ENCODE data around the gene APLP2.

APLP2 gene

DNA sequence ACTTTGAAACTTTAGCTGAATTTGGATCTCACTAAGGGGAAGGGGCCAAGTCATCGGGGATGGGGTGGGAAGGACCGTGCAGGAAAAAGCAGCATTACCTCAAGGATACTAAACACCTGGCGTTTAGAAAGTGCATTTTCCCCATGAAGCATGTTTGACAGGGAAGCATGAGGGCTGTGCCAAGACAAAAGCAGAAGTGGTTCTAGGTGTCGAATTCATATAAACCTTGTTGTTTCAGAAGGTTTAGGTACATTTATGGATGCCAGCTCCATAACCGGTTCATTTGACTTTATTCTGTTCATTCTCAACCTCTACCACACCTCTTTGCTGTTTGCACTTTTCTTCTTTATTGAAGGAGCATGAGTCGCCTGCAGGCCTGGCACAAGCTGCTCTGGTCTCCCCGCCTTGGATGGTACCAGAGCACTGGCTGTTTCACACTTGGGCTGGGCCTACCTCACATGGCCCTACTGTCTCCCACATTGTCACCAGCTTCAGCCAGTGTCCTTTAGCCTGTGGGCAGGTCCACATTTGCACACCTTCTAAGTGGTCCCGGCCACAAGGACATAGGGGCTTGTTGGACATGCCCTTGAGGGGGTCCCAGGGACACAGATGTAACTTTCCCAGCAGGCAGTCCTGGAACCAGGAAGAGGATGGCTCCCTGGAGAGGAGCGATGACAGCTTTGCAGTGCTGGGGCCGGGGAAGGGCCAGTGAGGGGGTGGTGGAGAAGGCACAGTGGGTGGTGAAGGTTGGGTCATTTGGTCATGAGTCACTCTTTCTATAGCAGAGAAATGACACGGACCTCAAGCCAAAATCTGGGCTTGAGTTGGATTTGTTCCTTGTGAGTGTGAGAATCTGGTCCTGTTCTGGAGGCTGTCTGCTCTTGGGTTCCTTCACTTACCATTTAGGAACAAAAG, 86.7 kb downstream of the APLP2 start:
- peak; percentile 44 to 56 for DNase-seq (ENCODE audit: low read depth in 2 of 2)
- no peak overlapping the region for H3K4me3 ChIP-seq (replicated peaks in 1 of 2; ENCODE audit: low read depth in 2 of 2, low read length in 2 of 2)
- TF ChIP-seq, protein P1, sequence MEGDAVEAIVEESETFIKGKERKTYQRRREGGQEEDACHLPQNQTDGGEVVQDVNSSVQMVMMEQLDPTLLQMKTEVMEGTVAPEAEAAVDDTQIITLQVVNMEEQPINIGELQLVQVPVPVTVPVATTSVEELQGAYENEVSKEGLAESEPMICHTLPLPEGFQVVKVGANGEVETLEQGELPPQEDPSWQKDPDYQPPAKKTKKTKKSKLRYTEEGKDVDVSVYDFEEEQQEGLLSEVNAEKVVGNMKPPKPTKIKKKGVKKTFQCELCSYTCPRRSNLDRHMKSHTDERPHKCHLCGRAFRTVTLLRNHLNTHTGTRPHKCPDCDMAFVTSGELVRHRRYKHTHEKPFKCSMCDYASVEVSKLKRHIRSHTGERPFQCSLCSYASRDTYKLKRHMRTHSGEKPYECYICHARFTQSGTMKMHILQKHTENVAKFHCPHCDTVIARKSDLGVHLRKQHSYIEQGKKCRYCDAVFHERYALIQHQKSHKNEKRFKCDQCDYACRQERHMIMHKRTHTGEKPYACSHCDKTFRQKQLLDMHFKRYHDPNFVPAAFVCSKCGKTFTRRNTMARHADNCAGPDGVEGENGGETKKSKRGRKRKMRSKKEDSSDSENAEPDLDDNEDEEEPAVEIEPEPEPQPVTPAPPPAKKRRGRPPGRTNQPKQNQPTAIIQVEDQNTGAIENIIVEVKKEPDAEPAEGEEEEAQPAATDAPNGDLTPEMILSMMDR (IDR thresholded peaks at IDR 0.05; ENCODE audit: low read depth, low read length), result no peak

DNA sequence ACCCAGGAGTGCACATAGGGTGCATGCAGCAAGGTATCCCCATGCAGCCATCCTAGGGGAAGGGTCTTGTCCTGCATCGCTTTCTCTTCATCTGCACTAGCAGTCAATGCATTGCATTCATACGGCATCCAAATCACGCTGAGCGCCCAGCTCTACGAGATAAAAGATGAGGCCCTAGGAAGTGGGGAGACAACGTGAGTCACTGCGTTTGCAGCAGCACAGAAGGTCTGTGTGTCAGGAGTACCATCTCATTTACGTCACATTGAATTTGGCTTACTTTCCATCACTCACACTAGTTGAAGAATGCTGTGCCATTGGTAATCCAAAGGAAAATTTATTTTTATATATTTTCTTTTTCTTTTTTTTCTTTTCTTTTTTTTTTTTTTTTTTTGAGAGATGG, 87.4 kb downstream of the APLP2 start:
- no peak overlapping the region for H3K4me3 ChIP-seq (replicated peaks in 1 of 2; ENCODE audit: low read depth in 2 of 2, low read length in 2 of 2)
- TF ChIP-seq, protein P1 (IDR thresholded peaks at IDR 0.05; ENCODE audit: low read depth, low read length), result no peak
- peak; percentile 72 to 75 for DNase-seq (ENCODE audit: low read depth in 2 of 2)

DNA sequence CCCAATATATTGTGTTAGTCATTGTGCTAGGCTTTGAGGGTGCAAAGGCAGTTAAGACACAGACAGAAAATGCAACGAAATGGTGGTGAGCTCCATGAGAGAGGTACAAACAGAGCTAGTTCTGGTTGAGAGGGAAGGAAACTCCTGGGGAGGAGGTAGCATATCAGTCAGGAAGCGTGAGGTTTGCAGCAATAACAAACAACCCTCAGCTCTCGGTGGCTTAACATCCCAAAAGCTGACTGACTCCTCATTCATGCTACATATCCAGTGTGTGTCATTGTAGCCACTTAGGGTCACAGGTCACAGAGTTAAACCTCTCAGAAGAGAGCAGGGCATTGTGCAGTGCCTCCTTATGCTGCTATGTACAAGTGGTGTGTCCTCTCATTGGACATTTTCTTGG, 88.1 kb downstream of the APLP2 start:
- TF ChIP-seq, protein P1 (IDR thresholded peaks at IDR 0.05; ENCODE audit: low read depth, low read length), result no peak
- H3K4me3 ChIP-seq (replicated peaks in 1 of 2; ENCODE audit: low read depth in 2 of 2, low read length in 2 of 2), result no peak overlapping the region
- DNase-seq (ENCODE audit: low read depth in 2 of 2), result no peak

DNA sequence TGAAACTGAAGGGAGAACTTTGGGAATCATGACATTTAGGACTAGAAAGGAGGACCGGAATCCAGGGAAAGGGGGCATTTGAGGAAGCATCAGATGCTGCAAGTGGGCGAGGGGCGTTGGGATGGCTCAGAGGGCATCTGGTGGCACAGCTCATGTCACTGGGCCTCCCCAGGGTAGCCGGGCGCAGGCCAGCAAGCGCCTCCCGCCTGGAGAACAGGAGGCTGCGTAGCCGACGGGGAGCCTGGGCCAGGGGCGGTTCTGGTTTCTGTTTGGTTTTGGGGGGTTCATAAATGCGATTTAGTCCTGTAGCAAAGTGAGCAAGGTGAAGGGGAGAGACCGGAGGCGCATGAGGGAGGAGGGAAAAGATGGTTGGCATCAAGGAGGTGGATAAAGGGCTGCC, 89.4 kb downstream of the APLP2 start:
- no peak overlapping the region for H3K4me3 ChIP-seq (replicated peaks in 1 of 2; ENCODE audit: low read depth in 2 of 2, low read length in 2 of 2)
- DNase-seq (ENCODE audit: low read depth in 2 of 2), result no peak
- TF ChIP-seq, protein P1 (IDR thresholded peaks at IDR 0.05; ENCODE audit: low read depth, low read length), result no peak

DNA sequence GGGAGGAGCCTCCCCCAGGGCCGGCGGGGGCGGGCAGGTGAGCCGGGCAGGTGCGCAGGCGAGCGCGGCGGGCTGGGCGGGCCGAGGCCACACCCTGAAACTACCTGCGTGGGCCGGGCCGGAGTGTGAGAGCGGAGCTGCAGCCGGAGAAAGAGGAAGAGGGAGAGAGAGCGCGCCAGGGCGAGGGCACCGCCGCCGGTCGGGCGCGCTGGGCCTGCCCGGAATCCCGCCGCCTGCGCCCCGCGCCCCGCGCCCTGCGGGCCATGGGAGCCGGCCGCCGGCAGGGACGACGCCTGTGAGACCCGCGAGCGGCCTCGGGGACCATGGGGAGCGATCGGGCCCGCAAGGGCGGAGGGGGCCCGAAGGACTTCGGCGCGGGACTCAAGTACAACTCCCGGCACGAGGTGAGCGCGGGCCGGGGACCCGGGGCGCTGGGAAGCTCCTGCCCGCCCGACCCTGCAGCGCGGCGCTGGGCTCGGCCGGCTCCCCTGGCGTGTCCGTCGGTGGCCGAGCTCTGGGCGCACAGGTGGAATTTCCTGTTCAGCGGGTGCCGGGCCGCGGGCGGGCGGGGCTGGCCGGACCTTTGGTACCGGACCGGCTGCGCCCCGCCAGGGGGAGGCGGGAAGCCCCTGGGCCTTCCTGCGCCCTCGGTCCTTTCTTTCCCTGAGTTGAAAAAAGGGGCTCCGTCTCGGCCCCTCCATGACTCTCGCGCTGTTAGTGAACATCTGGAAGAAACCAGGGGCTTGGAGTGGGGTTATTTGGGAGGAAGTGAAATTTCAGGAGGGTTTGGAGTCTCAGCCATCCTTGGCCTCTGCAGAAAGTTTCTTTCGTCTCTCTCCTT, 90.2 kb downstream of the APLP2 start, which contains the start of gene ST14:
ST14 (plus strand) TSS at position 126 of the 841 bp plus-strand sequence; CDS start at position 324, 198 bp downstream.
- DNase-seq (ENCODE audit: low read depth in 2 of 2), result no peak
- TF ChIP-seq, protein P1 (IDR thresholded peaks at IDR 0.05; ENCODE audit: low read depth, low read length), result no peak
- no peak within 1 kb of the TSS for H3K4me3 ChIP-seq (replicated peaks in 1 of 2; ENCODE audit: low read depth in 2 of 2, low read length in 2 of 2)

DNA sequence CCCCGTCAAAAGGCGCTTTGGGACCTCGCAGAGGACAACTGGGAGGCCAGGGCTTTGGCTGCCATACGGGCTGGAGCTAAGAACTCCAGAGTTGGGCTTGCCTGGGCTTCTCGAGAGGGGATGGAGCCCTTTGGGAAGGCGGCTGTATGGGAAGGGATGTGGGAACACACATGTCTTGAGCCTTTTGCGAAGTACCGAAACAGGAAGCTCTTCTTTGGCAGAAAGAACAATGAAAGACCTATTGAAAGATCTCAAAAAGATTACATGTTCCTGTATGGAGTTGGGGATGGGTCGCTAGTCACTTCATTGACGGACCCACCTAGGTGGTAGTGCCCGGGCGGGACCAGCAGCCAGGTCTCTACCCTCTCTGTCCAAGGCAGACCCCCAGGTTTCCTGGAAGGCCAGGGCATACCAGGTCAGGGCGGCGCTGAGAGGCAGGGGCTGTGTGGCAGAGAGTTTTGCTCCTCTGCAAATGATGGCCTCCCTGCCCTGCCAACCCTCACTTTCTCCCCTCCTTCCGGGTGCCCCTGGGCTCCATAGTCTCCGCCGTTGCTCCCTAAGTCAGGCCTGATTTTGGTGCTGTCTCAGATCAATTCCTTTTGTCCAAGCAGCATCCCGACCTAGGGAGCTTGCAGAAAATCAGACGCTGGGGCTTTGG, 90.9 kb downstream of the APLP2 start:
- no peak for DNase-seq (ENCODE audit: low read depth in 2 of 2)
- TF ChIP-seq, protein P1 (IDR thresholded peaks at IDR 0.05; ENCODE audit: low read depth, low read length), result no peak
- H3K4me3 ChIP-seq (replicated peaks in 1 of 2; ENCODE audit: low read depth in 2 of 2, low read length in 2 of 2), result no peak overlapping the region

All from cardiac fibroblast (primary cell).